K562 (cell line): ENCODE results near the gene GALK2. TPM values are rescaled to one million over a fixed set of nuclear protein-coding genes. Genes with fewer than 3 reads are reported as not detected.

Source experiments
- ATAC-seq: fragments of 200-7000 bp; cut with Tn5 transposase; 3 replicates; pipeline ENCODE4 v1.9.1; 2020; ENCODE audit warnings: moderate library complexity
- BruUV-seq: library from RNA; stranded (reverse); fragments of 400-500 nt; replicated peaks from 2 replicates; lab custom pipeline; 2021; lab: Mats Ljungman, UMichigan
- CTCF ChIA-PET: fragments of 300-600 bp; formaldehyde crosslinking; extraction: SDS; loops from one replicate; lab custom pipeline; 2021; ENCODE audit warnings: low intra/inter-chr PET ratio; lab: Yijun Ruan, JAX
- POLR2A ChIA-PET: fragments of 300-600, 350-650 bp; sonication (Branson Sonifier 250); formaldehyde crosslinking; extraction: SDS; loops from one replicate; lab custom pipeline; 2021; ENCODE audit warnings: antibody characterized with exemption, inconsistent platforms; lab: Yijun Ruan, JAX
- DNase-seq, 4 experiments: peaks; one replicate each; pipeline versions ENCODE4 v3.0.0 to v3.0.0-alpha.2; 2011 to 2018; ENCODE audit warnings: low spot score in 3 of 4, mixed read lengths in 3 of 4; ENCODE audit errors: extremely low read depth in 1 of 4
- FAIRE-seq: peaks from 2 replicates; lab custom pipeline; 2011; peaks lifted over from hg19 to GRCh38; lab: Jason Lieb, UNC
- H2AFZ ChIP-seq: 2 replicates; pipeline ENCODE4 v1.6.0; 2011; ENCODE audit warnings: low read depth, low read length, control low read depth, inconsistent platforms
- H3K27ac ChIP-seq: fragments of 200-600 bp; 3 replicates; pipeline ENCODE4 v1.8.0; 2011; ENCODE audit warnings: low read depth, mild to moderate bottlenecking, control low read depth, inconsistent platforms, low read length, moderate library complexity, mixed read lengths; ENCODE audit errors: extremely low read depth
- H3K27me3 ChIP-seq, 2 experiments: fragments of 300-600 bp in 1 of 2; 2 replicates in 1 of 2; 3 replicates in 1 of 2; pipeline versions ENCODE4 v1.6.0 to v1.8.0; 2011; ENCODE audit warnings: inconsistent platforms in 2 of 2, low read length in 2 of 2, mild to moderate bottlenecking in 1 of 2, mixed read lengths in 1 of 2, moderate library complexity in 1 of 2; ENCODE audit not compliant: control insufficient read depth in 2 of 2, insufficient read depth in 2 of 2
- H3K36me3 ChIP-seq: fragments of 300-600 bp; 3 replicates; pipeline ENCODE4 v1.8.0; 2011; ENCODE audit warnings: mild to moderate bottlenecking, low read length, inconsistent platforms; ENCODE audit not compliant: control insufficient read depth, insufficient read depth
- H3K4me1 ChIP-seq, 2 experiments: fragments of 200-600 bp in 1 of 2; replicated peaks in 1 of 2; 2 replicates in 1 of 2; 3 replicates in 1 of 2; pipeline versions ENCODE4 v1.5.1 to v1.8.0; 2011; ENCODE audit warnings: inconsistent platforms in 2 of 2, low read length in 2 of 2, mild to moderate bottlenecking in 1 of 2, mixed read lengths in 1 of 2, moderate library complexity in 1 of 2; ENCODE audit not compliant: control insufficient read depth in 2 of 2, insufficient read depth in 2 of 2
- H3K4me2 ChIP-seq: 2 replicates; pipeline ENCODE4 v1.6.1; 2011; ENCODE audit warnings: low read length, control low read depth, inconsistent platforms, mixed read lengths; ENCODE audit not compliant: insufficient read depth
- H3K4me3 ChIP-seq: fragments of 200-600 bp; sonication (generic), shearing (Covaris generic); 2 replicates; pipeline ENCODE4 v1.5.1; 2016; ENCODE audit warnings: control low read depth, inconsistent platforms
- H3K79me2 ChIP-seq: fragments of 200-600 bp; 3 replicates; pipeline ENCODE4 v1.8.0; 2011; ENCODE audit warnings: low read length, inconsistent platforms; ENCODE audit not compliant: control insufficient read depth, insufficient read depth
- H3K9ac ChIP-seq, 2 experiments: 2 replicates each; pipeline versions ENCODE4 v1.6.0 to v1.6.1; 2011; ENCODE audit warnings: low read depth in 2 of 2, low read length in 2 of 2, control low read depth in 1 of 2, inconsistent platforms in 1 of 2, mild to moderate bottlenecking in 1 of 2, mixed read lengths in 1 of 2; ENCODE audit not compliant: insufficient read depth in 1 of 2
- H3K9me1 ChIP-seq: one replicate; pipeline ENCODE4 v1.6.0; 2011; ENCODE audit warnings: inconsistent platforms, mild to moderate bottlenecking, low read length, moderate library complexity; ENCODE audit not compliant: control insufficient read depth, insufficient read depth
- H3K9me3 ChIP-seq: replicated peaks from 2 replicates; pipeline ENCODE4 v1.5.1; 2011; ENCODE audit warnings: low read depth, low read length, inconsistent platforms; ENCODE audit not compliant: control insufficient read depth, insufficient read depth
- H4K20me1 ChIP-seq: replicated peaks from 2 replicates; pipeline ENCODE4 v1.6.1; 2011; ENCODE audit warnings: low read length, inconsistent platforms, mixed read lengths; ENCODE audit not compliant: control insufficient read depth, insufficient read depth
- BRF1 ChIP-seq: IDR thresholded peaks from 3 replicates; pipeline ENCODE4 v1.6.1; 2011; ENCODE audit warnings: borderline replicate concordance, mild to moderate bottlenecking; ENCODE audit not compliant: insufficient read length; ENCODE audit errors: extremely low read depth
- HMG20A ChIP-seq: fragments of 450-650 bp; formaldehyde crosslinking; conservative IDR thresholded peaks from 2 replicates; pipeline ENCODE4 v1.4.0; 2020; ENCODE audit warnings: mild to moderate bottlenecking, mixed read lengths
- SIN3B ChIP-seq: fragments of 450-650 bp; IDR thresholded peaks from 2 replicates; pipeline ENCODE4 v1.6.1; 2017; ENCODE audit warnings: low read depth, mild to moderate bottlenecking, moderate library complexity
- STAT5B ChIP-seq: fragments of 250-450 bp; sonication (Bioruptor Pico); IDR thresholded peaks from 2 replicates; pipeline ENCODE4 v1.8.0; 2021; ENCODE audit warnings: mild to moderate bottlenecking, inconsistent platforms
- ZKSCAN3 ChIP-seq: fragments of 250-450 bp; sonication (Bioruptor Pico); IDR thresholded peaks from 2 replicates; pipeline ENCODE4 v1.4.0; 2020
- ZNF316 ChIP-seq: fragments of 450-650 bp; IDR thresholded peaks from 2 replicates; pipeline ENCODE4 v1.6.1; 2016
- WGBS: fragments of 100-300 bp; shearing (Covaris generic); methylation state at CpG from one replicate; pipeline ENCODE4 v1.1.6; 2016; ENCODE audit warnings: low coverage, mixed read lengths; ENCODE audit not compliant: insufficient coverage; ENCODE audit errors: missing lambda C conversion rate; 5-methylcytosine and 5-hydroxymethylcytosine counted together
- in situ Hi-C: fragments of 300-500 bp; cut with MboI; formaldehyde crosslinking; loops from 4 replicates; pipeline ENCODE4 v1.15.0; 2018; ENCODE audit warnings: inconsistent platforms, mixed read lengths
- intact Hi-C: fragments of 100-400 bp; cut with micrococcal nuclease; formaldehyde crosslinking; loops from 2 replicates; pipeline ENCODE4 v1.14.2; 2022
- polyA plus RNA-seq, 8 experiments: library from polyadenylated mRNA; depleted of rRNA in 4 of 8; stranded (reverse) in 5 of 8; unstranded in 3 of 8; fragments of >200 nt; fragmentation: Nextera tagmentation in 2 of 8; fragmentation: Illumina TruSeq in 1 of 8; extraction: Ambion mirVana in 2 of 8; extraction: Trizol in 1 of 8; gene quantifications; 2 replicates each; pipeline versions ENCODE4 v1.2.1 to v1.2.3, GENCODE V29; 2011 to 2014; ENCODE audit warnings: inconsistent platforms in 1 of 8, missing spikeins in 1 of 8
- total RNA-seq, 7 experiments: library from RNA; depleted of rRNA in 6 of 7; stranded (reverse); fragments of >200 nt in 6 of 7; fragmentation: Illumina TruSeq in 2 of 7; extraction: Trizol in 2 of 7; gene quantifications; 2 replicates each; pipeline versions ENCODE4 v1.2.1 to v1.2.3, GENCODE V29; 2011 to 2021; ENCODE audit warnings: low replicate concordance in 1 of 7
- TF ChIP-seq, protein P1 (sequence below): fragments of 450-650 bp; IDR thresholded peaks from 2 replicates; pipeline ENCODE4 v1.7.1; 2018; ENCODE audit warnings: mild to moderate bottlenecking, low read depth; ENCODE audit not compliant: partially characterized antibody
- TF ChIP-seq, protein P2 (sequence below): fragments of 450-650 bp; IDR thresholded peaks from one replicate; pipeline ENCODE4 v1.6.1; 2018; ENCODE audit warnings: mild to moderate bottlenecking, moderate library complexity; ENCODE audit not compliant: partially characterized antibody
- TF ChIP-seq, protein P3 (sequence below): fragments of 450-650 bp; formaldehyde crosslinking; IDR thresholded peaks from 2 replicates; pipeline ENCODE4 v1.4.0; 2022; ENCODE audit warnings: missing genetic modification characterization

Gene GALK2
- total and polyA plus RNA-seq, 9 of the 15 experiments (the other 6 are each of a cell fraction or from before 2014, with no cell fraction given): 32.8 to 82.0 (median 54.4) TPM

DNA sequence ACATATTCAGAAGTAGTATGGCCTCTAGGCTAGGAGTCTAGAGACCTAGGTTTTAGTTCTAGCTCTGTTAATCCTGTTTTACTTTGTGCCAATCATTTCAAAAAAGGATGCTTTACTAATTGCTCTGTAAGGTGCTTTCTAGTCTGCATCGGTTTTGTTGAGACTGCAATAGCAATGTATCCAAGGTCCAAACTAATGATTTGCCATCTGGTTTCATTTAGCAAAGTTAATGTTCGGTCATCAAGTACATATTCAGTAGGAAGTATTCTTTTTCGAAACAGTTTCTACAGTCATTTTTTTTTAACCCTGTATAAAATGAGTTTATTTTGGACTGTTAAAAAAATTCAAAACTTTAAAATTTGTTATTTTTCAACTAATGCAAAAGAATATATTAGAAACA, 2.0 kb upstream of the GALK2 start:
- ChIA-PET CTCF (no interaction called here), POLR2A (interaction anchor here (1.1 kb wide), 1 partner anchor 11 kb away, joined by 3 read pairs; no protein-coding TSS in a partner anchor)
- Histone ChIP-seq H3K9ac (no peak overlapping the region), H2AFZ (no peak overlapping the region), H3K79me2 (peaks cover 32% of the 10 kb centered on the region), H3K4me2 (no peak overlapping the region), H4K20me1 (no peaks in the 10 kb centered on the region), H3K4me1 (peaks cover 0 to 5% of the 10 kb centered on the region in 2 experiments; a peak in 3 of 5 replicates), H3K9me1 (no peaks in the 10 kb centered on the region), H3K27ac (no peak overlapping the region), H3K9me3 (no peaks in the 10 kb centered on the region), H3K4me3 (no peak overlapping the region), H3K27me3 (no peaks in the 10 kb centered on the region), H3K36me3 (no peaks in the 10 kb centered on the region)
- ATAC-seq (no peak), FAIRE-seq (no peak), DNase-seq (no peak)
- TF ChIP-seq STAT5B (no peak), ZKSCAN3 (no peak), SIN3B (no peak), BRF1 (no peak), ZNF316 (no peak), HMG20A (CRISPR knock-in tag) (no peak)
- TF ChIP-seq, protein P1, sequence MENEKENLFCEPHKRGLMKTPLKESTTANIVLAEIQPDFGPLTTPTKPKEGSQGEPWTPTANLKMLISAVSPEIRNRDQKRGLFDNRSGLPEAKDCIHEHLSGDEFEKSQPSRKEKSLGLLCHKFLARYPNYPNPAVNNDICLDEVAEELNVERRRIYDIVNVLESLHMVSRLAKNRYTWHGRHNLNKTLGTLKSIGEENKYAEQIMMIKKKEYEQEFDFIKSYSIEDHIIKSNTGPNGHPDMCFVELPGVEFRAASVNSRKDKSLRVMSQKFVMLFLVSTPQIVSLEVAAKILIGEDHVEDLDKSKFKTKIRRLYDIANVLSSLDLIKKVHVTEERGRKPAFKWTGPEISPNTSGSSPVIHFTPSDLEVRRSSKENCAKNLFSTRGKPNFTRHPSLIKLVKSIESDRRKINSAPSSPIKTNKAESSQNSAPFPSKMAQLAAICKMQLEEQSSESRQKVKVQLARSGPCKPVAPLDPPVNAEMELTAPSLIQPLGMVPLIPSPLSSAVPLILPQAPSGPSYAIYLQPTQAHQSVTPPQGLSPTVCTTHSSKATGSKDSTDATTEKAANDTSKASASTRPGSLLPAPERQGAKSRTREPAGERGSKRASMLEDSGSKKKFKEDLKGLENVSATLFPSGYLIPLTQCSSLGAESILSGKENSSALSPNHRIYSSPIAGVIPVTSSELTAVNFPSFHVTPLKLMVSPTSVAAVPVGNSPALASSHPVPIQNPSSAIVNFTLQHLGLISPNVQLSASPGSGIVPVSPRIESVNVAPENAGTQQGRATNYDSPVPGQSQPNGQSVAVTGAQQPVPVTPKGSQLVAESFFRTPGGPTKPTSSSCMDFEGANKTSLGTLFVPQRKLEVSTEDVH: no peak
- TF ChIP-seq, protein P2, sequence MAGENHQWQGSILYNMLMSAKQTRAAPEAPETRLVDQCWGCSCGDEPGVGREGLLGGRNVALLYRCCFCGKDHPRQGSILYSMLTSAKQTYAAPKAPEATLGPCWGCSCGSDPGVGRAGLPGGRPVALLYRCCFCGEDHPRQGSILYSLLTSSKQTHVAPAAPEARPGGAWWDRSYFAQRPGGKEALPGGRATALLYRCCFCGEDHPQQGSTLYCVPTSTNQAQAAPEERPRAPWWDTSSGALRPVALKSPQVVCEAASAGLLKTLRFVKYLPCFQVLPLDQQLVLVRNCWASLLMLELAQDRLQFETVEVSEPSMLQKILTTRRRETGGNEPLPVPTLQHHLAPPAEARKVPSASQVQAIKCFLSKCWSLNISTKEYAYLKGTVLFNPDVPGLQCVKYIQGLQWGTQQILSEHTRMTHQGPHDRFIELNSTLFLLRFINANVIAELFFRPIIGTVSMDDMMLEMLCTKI: no peak
- TF ChIP-seq, protein P3, sequence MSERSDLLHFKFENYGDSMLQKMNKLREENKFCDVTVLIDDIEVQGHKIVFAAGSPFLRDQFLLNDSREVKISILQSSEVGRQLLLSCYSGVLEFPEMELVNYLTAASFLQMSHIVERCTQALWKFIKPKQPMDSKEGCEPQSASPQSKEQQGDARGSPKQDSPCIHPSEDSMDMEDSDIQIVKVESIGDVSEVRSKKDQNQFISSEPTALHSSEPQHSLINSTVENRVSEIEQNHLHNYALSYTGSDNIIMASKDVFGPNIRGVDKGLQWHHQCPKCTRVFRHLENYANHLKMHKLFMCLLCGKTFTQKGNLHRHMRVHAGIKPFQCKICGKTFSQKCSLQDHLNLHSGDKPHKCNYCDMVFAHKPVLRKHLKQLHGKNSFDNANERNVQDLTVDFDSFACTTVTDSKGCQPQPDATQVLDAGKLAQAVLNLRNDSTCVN (CRISPR knock-in tag): no peak
- WGBS: 90% methylated on average over 3 of the region's 3 CpGs
- in situ Hi-C loops: no loop called here
- intact Hi-C loops: no loop called here
- BruUV-seq: no TSS peak
